ENCODE results near the gene TBCD.
"Not testable (repeated sequence)": the region's sequence is repeated elsewhere in the genome, so short reads cannot be mapped to it uniquely, and the experiment has no call there.

- not testable (repeated sequence) for TF ChIP-seq CTCF (IDR thresholded peaks at IDR 0.05; ENCODE audit: low read length); EZH2 (optimal IDR thresholded peaks at IDR 0.05; ENCODE audit: low read depth, low read length)
Measured at GRCh38 chr17:82777778-82778375, 26.0 kb downstream of the TBCD start.
